Sigmoid colon (tissue), 7 donors: ENCODE results near the gene UBE2N. TPM values are rescaled to one million over a fixed set of nuclear protein-coding genes. Genes with fewer than 3 reads are reported as not detected.

Experiments used
- DNase-seq: peaks from one replicate; pipeline ENCODE4 v3.0.0-alpha.2; 2019
- H3K27ac ChIP-seq, 4 donors: fragments of 200-600 bp; sonication (generic); one replicate each; pipeline ENCODE4 v1.5.1; 2016 to 2019; ENCODE audit warnings: mild to moderate bottlenecking in 1 of 4
- H3K27me3 ChIP-seq, 3 donors: fragments of 200-600 bp; sonication (generic); one replicate each; pipeline ENCODE4 v1.5.1; 2019; ENCODE audit warnings: mild to moderate bottlenecking in 1 of 3
- H3K36me3 ChIP-seq, 4 donors: fragments of 200-600 bp; sonication (generic); one replicate each; pipeline ENCODE4 v1.5.1; 2016 to 2019
- H3K4me1 ChIP-seq, 4 donors: fragments of 200-600 bp; sonication (generic); one replicate each; pipeline ENCODE4 v1.5.1; 2017 to 2019
- H3K4me3 ChIP-seq, 4 donors: fragments of 200-600 bp; sonication (generic); one replicate each; pipeline ENCODE4 v1.5.1; 2017 to 2019; ENCODE audit warnings: mild to moderate bottlenecking in 2 of 4, moderate library complexity in 1 of 4
- H3K9me3 ChIP-seq, 4 donors: fragments of 200-600 bp in 3 of 4; sonication (generic) in 3 of 4; one replicate each; pipeline versions ENCODE4 v1.5.1 to v1.6.1; 2013 to 2019
- EP300 ChIP-seq, 4 donors: sonication (generic); formaldehyde crosslinking; IDR thresholded peaks; one replicate each; pipeline ENCODE4 v1.6.1; 2017; ENCODE audit warnings: antibody characterized with exemption in 4 of 4
- POLR2A ChIP-seq, 2 donors: fragments of 450-650 bp; IDR thresholded peaks; one replicate each; pipeline ENCODE4 v1.6.1; 2016; ENCODE audit warnings: antibody characterized with exemption in 2 of 2, mild to moderate bottlenecking in 2 of 2, moderate library complexity in 2 of 2
- POLR2AphosphoS5 ChIP-seq, 4 donors: sonication (generic); formaldehyde crosslinking; IDR thresholded peaks; one replicate each; pipeline ENCODE4 v1.6.1; 2017; ENCODE audit warnings: antibody characterized with exemption in 4 of 4
- WGBS, 2 donors: extraction: QIAGEN DNeasy Blood & Tissue Kit; methylation state at CpG; one replicate each; pipeline ENCODE4 v1.1.7; 2013; 5-methylcytosine and 5-hydroxymethylcytosine counted together
- intact Hi-C: fragments of 100-400 bp; cut with DNase I; formaldehyde crosslinking; loops from one replicate; pipeline ENCODE4 v1.15.1; 2023
- polyA plus RNA-seq, 3 donors: library from polyadenylated mRNA; stranded (reverse); fragments of 200-250 nt; gene quantifications; one replicate each; pipeline ENCODE4 v1.2.3, GENCODE V29; 2013
- total RNA-seq, 4 donors: library from RNA; depleted of rRNA; stranded (reverse); fragments of >200 nt; gene quantifications; one replicate each; pipeline ENCODE4 v1.1.0, GENCODE V29; 2016
- TF ChIP-seq, protein P1 (sequence below), 4 experiments: fragments of 450-650 bp in 3 of 4; fragments of 200-600 bp in 1 of 4; IDR thresholded peaks; one replicate each; pipeline ENCODE4 v1.5.1; 2016 to 2019; ENCODE audit warnings: antibody characterized with exemption in 4 of 4, mild to moderate bottlenecking in 3 of 4, moderate library complexity in 2 of 4
- donor health status: healthy with polysubstance abuse.
- donor health status: Bipolar disorder and iron deficiency.
- donor health status: healthy.

UBE2N gene
- total and polyA plus RNA-seq, 7 donors, result 23.0 to 102 (median 28.0) TPM

DNA sequence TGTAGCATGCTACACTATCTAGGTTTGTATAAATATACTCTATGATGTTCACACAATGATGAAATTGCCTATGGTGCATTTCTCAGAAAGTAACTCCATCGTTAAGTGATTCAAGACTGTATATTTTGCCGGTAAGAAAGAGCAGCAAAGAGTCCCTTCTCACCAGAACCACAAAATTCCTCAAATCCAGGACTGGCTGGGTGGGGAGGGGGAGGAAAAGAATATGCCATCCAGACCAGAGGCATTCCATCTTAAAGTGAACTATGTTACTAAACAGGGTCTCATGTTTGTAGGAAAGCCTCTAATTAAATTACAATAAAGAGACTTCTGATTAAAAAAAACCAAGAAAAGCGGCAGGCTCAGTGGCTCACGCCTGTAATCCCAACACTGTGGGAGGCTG, 11.5 kb downstream of the UBE2N start:
- H3K4me3 ChIP-seq, result no peak overlapping the region
- intact Hi-C loops, result no loop called here
- 86 to 88% methylated on average over 4 of the region's 4 CpGs for WGBS, 2 donors
- DNase-seq, result no peak
- H3K9me3 ChIP-seq, result no peaks in the 10 kb centered on the region
- H3K27me3 ChIP-seq, result no peaks in the 10 kb centered on the region
- H3K27ac ChIP-seq, result no peak overlapping the region
- H3K36me3 ChIP-seq, result no peaks in the 10 kb centered on the region
- peaks cover 0 to 78% (median 58%) of the 10 kb centered on the region in 4 donors for H3K4me1 ChIP-seq
- no peak for TF ChIP-seq POLR2AphosphoS5 (IDR thresholded peaks at IDR 0.05)
- no peak for TF ChIP-seq EP300 (IDR thresholded peaks at IDR 0.05)
- no peak for TF ChIP-seq POLR2A (IDR thresholded peaks at IDR 0.05)
- TF ChIP-seq, protein P1, sequence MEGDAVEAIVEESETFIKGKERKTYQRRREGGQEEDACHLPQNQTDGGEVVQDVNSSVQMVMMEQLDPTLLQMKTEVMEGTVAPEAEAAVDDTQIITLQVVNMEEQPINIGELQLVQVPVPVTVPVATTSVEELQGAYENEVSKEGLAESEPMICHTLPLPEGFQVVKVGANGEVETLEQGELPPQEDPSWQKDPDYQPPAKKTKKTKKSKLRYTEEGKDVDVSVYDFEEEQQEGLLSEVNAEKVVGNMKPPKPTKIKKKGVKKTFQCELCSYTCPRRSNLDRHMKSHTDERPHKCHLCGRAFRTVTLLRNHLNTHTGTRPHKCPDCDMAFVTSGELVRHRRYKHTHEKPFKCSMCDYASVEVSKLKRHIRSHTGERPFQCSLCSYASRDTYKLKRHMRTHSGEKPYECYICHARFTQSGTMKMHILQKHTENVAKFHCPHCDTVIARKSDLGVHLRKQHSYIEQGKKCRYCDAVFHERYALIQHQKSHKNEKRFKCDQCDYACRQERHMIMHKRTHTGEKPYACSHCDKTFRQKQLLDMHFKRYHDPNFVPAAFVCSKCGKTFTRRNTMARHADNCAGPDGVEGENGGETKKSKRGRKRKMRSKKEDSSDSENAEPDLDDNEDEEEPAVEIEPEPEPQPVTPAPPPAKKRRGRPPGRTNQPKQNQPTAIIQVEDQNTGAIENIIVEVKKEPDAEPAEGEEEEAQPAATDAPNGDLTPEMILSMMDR (IDR thresholded peaks at IDR 0.05), result no peak

DNA sequence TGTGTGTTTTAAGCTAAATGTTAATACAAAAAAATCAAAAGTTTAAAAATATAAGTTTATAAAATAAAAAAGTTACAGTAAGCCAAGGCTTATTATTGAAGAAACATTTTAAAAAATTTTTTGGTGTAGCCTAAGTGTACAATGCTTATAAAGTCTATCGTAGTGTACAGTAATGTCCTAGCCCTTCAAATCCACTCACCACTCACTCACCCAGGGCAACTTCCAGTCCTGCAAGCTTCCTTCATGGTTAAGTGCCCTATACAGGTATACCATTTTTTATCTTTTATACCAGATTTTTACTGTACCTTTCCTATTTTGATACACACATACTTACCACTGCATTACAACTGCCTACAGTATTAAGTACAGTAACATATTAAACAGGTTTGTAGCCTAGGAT, 11.9 kb downstream of the UBE2N start:
- Histone ChIP-seq H3K36me3 (no peaks in the 10 kb centered on the region), H3K9me3 (no peaks in the 10 kb centered on the region), H3K27me3 (no peaks in the 10 kb centered on the region), H3K4me3 (no peak overlapping the region), H3K4me1 (peaks cover 0 to 78% (median 58%) of the 10 kb centered on the region in 4 donors), H3K27ac (no peak overlapping the region)
- DNase-seq, result no peak
- intact Hi-C loops, result no loop called here
- no peak for TF ChIP-seq POLR2A (IDR thresholded peaks at IDR 0.05)
- TF ChIP-seq, protein P1 (IDR thresholded peaks at IDR 0.05), result no peak
- no peak for TF ChIP-seq EP300 (IDR thresholded peaks at IDR 0.05)
- no peak for TF ChIP-seq POLR2AphosphoS5 (IDR thresholded peaks at IDR 0.05)
- WGBS, 2 donors, result 91 to 98% methylated on average over 1 of the region's 1 CpG

DNA sequence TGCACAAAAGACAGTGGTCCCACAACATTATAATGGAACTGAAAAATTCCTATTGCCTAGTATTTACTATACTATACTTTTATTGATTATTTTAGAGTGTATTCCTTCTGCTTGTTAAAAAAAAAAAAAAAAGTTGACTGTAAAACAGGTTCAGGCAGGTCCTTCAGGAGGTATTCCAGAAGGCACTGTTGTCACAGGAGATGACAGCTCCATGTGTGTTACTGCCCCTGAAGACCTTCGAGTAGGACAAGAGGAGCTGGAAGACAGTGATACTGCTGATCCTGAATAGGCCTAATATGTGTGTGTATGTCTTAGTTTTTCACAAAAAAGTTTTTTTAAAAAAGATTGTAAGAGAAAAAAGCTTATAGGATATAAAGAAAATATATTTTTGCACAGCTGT, 12.3 kb downstream of the UBE2N start:
- H3K9me3 ChIP-seq, result no peaks in the 10 kb centered on the region
- H3K36me3 ChIP-seq, result no peaks in the 10 kb centered on the region
- WGBS, 2 donors, result 37 to 82% methylated on average over 1 of the region's 1 CpG
- peaks cover 0 to 78% (median 57%) of the 10 kb centered on the region in 4 donors for H3K4me1 ChIP-seq
- no peaks in the 10 kb centered on the region for H3K27me3 ChIP-seq
- H3K4me3 ChIP-seq, result no peak overlapping the region
- intact Hi-C loops, result no loop called here
- no peak for DNase-seq
- no peak for TF ChIP-seq EP300 (IDR thresholded peaks at IDR 0.05)
- no peak for TF ChIP-seq POLR2AphosphoS5 (IDR thresholded peaks at IDR 0.05)
- TF ChIP-seq, protein P1 (IDR thresholded peaks at IDR 0.05), result no peak
- no peak for TF ChIP-seq POLR2A (IDR thresholded peaks at IDR 0.05)
- no peak overlapping the region for H3K27ac ChIP-seq

DNA sequence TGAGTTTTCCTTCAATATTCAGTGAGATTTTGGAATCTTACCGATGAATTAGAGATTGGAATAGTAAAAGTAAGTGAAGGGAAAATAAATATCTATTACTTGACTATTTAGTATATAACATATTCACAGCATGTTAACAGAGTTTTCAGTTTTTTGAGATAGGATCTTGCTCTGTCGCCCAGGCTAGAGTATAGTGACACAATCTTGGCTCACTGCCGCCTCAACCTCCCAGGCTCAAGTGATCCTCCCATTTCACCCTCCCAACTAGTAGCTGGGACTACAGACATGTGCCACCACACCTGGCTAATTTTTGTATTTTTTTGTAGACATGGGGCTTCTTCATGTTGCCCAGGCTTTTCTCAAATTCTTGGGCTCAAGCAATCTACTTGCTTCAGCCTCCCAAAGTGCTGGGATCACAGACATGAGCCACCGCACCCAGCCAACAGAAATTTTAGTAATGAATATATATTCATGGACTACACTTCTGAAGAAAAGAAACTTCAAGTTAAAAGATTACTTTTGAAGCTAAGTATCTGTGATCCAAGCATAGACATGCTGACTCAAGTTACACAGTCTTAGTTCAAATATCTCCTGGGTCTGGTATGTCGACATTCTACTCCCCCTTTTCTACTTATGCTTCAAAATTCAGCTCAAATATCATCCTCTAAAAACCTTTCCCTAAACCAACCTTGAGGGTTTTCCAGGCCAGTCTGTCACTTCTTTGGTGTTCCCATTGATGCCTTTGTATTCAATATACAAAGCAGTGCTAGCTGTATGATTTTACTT, 13.8 kb downstream of the UBE2N start:
- no peak overlapping the region for H3K4me3 ChIP-seq
- intact Hi-C loops, result no loop called here
- H3K27ac ChIP-seq, result peak overlapping the region in 1 of 4 donors; percentile 25
- H3K36me3 ChIP-seq, result no peaks in the 10 kb centered on the region
- no peaks in the 10 kb centered on the region for H3K9me3 ChIP-seq
- H3K27me3 ChIP-seq, result no peaks in the 10 kb centered on the region
- H3K4me1 ChIP-seq, result peaks cover 0 to 80% (median 59%) of the 10 kb centered on the region in 4 donors
- no peak for DNase-seq
- no peak for TF ChIP-seq EP300 (IDR thresholded peaks at IDR 0.05)
- no peak for TF ChIP-seq POLR2AphosphoS5 (IDR thresholded peaks at IDR 0.05)
- TF ChIP-seq POLR2A (IDR thresholded peaks at IDR 0.05), result no peak
- TF ChIP-seq, protein P1 (IDR thresholded peaks at IDR 0.05), result no peak
- WGBS, 2 donors, result 88 to 92% methylated on average over 5 of the region's 5 CpGs
